ENCODE measurements around the gene LUZP2.

The LUZP2 gene

DNA sequence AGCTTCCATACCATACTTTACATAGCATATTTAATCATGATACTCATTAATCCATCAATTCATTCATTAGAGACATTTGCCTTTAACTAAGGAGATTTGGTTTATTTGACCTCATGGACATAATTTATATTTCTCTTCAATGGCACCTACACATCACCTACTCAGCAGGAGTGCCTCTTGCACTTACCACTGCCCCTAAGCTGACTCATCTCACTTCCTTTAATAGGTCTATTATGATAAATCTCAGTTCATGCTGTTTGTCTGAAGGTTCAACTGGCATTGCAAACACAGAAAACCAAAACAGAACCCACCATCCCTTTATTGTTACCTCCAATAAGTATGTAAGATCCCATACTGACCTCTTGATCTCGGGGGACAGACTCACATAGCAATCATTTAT is 186.7 kb downstream of the LUZP2 start:
- TF ChIP-seq GATA2 (IDR thresholded peaks at IDR 0.05; ENCODE audit: low read depth, low read length), result no peak
- TF ChIP-seq GATA3 (IDR thresholded peaks at IDR 0.05; ENCODE audit: low read depth, low read length), result no peak

DNA sequence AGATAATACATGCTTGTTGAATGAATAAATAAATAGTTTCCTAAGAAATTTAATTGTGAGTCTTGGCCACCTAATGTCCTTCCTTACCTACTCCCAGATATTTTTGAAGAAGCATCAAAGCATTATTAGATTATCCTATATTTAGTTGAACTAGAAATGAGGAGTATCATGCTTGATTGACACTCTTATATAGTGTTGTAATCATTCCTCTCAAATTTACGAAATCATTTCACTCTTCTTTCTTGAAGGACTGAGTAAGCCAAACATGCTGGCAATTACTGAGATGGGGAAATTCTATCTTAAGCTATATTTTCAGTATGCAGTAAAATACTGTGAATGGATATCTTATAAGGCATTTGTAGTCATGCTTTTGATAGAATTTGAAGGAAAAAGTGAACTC is 189.0 kb downstream of the LUZP2 start:
- TF ChIP-seq GATA2 (IDR thresholded peaks at IDR 0.05; ENCODE audit: low read depth, low read length), result no peak
- TF ChIP-seq GATA3 (IDR thresholded peaks at IDR 0.05; ENCODE audit: low read depth, low read length), result no peak

DNA sequence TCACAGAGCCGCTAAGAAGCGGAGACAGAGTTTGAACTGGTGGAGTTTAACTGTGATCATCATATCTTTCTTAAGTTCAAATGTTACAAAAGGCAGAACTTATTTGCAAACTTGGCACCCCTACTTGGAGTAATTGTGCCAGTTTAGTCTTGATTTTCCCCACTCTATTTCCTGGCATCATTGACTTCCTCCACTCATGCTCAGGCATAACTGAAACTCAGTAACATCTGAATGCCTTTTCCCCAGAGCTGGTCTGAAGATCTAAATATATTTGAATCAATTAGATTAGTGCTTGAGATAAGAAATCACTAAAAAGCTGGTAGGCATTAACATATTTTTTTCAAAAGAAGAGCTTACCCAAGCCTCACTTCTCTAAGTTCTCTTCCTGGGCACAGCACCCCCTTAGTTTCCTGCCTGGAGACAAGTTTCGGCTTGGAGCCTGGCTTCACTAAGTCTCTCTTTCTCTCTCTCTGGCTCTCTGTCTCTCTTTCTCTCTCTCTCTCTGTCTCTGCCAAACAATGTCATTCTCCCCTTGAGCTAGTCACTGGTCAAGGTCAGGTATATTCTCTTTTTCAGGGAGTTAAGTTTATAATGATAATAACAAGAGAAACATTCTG is 190.8 kb downstream of the LUZP2 start:
- no peak for TF ChIP-seq GATA3 (IDR thresholded peaks at IDR 0.05; ENCODE audit: low read depth, low read length)
- no peak for TF ChIP-seq GATA2 (IDR thresholded peaks at IDR 0.05; ENCODE audit: low read depth, low read length)

DNA sequence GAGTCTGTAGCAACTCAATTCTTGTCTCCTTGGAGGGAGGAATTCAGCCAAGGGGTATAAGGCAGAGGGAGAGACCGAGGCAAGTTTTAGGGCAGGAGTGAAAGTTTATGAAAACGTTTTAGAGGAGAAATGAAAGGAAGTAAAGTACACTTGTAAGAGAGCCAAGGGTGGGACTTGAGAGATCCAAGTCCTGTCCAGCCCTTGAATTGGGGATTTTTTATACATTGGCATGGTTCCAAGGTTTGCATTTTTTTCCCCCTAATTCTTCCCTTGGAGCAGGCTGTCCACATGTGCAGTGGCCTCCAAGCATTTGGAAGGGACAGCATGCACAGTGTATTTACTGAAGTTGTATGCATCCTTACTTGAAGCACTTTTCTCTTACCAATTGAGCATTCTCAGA is 192.1 kb downstream of the LUZP2 start:
- TF ChIP-seq GATA2 (IDR thresholded peaks at IDR 0.05; ENCODE audit: low read depth, low read length) (no peak), GATA3 (IDR thresholded peaks at IDR 0.05; ENCODE audit: low read depth, low read length) (no peak)

DNA sequence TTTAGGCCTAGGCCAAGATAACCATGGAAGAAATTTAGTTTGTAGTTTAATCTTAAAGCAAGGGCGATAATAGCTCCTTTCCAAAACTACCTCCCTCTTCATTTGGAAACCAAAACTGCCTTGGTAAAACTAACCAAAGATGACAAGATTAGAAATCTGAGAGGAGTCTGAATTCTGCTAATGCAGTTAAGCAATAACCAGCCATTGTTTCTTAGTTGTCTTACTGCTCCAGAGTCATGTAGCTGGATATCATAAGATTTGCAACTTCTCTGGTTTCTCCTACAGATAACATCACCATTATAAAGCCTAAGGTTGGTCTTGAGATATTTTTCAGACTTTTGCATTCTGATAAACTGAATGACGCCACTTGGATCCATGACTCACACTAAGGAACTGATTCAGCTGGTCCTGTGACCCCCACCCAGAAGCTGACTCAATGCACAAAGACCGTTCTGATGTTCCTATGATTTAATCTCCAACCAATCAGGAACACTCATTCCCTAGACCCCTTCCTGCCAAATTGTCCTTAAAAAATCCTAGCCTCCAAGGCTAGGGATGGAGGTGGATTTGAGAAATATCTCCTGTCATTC is 200.8 kb downstream of the LUZP2 start:
- TF ChIP-seq GATA3 (IDR thresholded peaks at IDR 0.05; ENCODE audit: low read depth, low read length) (no peak), GATA2 (IDR thresholded peaks at IDR 0.05; ENCODE audit: low read depth, low read length) (no peak)

DNA sequence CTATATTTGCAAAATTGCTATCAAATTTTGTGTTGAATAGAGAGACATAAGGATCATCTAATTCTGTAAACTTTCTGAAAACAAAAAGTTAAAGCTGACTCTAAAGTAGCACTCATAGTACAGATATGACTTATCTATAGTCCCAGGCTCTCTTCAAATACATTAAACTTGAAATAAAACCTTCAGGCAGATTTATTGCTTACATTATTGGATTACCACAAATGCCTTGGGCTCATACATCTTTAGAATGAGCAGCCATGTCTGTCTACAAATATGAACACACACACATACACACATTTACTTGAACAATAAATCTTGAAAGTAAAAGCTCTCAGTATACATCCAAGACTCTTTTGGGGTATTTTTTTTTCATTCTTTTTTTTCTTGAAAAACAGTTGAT is 207.9 kb downstream of the LUZP2 start:
- TF ChIP-seq GATA3 (IDR thresholded peaks at IDR 0.05; ENCODE audit: low read depth, low read length), result no peak
- no peak for TF ChIP-seq GATA2 (IDR thresholded peaks at IDR 0.05; ENCODE audit: low read depth, low read length)

DNA sequence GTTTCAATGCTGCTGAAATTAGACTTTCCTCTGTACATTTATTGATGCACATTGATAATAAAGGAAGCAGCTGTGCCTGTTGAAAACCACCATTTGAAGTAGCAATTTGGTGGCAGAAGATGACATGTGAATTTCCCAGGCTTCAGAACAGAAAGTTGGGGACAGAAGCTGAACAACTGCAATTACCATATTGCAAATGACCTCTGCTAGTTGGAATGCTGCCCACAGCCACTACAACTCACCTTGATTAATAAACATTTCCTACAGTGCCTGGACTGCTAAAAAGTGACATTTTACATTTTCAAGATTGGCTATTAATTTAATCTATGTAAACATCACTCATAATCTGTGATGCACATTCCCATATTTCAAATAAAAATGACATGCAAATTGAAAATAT is 208.6 kb downstream of the LUZP2 start:
- TF ChIP-seq GATA2 (IDR thresholded peaks at IDR 0.05; ENCODE audit: low read depth, low read length), result no peak
- no peak for TF ChIP-seq GATA3 (IDR thresholded peaks at IDR 0.05; ENCODE audit: low read depth, low read length)

DNA sequence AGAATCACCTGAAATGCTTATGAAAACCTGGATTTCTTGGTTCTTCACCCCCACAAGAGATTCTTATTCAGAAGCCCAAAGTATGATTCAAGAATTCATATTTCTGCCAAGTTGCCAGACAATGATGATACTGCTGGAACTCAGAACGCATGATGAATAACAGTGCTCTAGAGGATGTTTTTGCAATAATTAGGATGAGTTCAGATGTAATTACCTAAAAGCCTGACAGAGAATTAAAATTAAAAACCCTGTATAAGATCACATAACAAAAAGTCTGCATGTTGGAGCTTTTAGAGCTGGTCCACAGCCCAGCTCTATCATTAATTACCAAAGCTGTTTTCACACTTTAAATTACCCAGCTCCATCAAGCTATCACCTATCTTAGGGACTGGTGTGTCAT is 211.8 kb downstream of the LUZP2 start:
- no peak for TF ChIP-seq GATA3 (IDR thresholded peaks at IDR 0.05; ENCODE audit: low read depth, low read length)
- no peak for TF ChIP-seq GATA2 (IDR thresholded peaks at IDR 0.05; ENCODE audit: low read depth, low read length)

DNA sequence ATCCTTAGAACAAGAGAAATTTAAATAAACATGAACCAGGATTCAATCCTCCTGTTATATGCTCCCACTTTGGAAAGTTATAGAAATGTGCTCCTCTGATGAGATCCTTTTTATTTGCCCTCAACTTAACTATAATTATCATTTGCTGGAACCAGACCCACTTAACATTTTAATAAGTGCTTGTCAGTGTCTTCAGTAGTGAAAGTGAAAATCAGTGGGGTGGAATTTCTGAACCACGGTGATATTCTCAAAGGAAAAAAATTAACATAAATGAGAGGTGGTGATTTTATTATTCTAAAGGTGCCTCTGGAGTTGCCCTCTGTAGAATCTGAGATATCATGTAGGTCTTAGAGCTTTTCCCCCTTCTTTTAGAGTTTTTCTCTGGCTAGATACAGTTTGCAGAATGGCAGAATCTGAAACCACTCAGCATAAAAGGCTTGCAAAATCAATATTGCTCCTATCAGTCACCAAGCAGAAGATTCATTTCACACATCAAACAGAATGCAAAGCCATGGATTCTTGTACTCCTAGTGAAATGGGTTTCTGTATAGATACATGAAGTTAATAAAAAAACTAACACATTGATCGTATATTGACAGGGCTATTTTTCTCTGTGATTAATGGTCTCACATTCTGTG is 213.2 kb downstream of the LUZP2 start:
- TF ChIP-seq GATA2 (IDR thresholded peaks at IDR 0.05; ENCODE audit: low read depth, low read length) (no peak), GATA3 (IDR thresholded peaks at IDR 0.05; ENCODE audit: low read depth, low read length) (no peak)

DNA sequence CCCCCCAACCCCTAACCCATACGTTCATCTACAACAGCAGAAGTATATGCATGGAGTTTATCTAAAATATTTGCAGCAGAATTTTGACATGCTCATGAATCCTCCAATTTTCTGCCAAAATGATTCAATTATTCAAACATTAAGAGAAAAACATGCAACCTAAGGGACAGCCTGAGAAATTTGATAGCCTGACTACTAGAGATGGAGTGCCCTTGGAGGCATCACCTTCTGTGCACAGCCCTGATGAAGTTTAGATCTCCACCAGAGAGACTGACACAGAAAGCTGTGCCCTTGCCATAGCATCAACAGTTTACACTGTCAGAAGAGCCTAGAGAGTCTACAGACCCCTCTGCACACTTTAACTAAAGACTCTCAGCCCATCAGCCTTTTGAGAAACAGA is 217.7 kb downstream of the LUZP2 start:
- TF ChIP-seq GATA3 (IDR thresholded peaks at IDR 0.05; ENCODE audit: low read depth, low read length) (no peak), GATA2 (IDR thresholded peaks at IDR 0.05; ENCODE audit: low read depth, low read length) (no peak)

DNA sequence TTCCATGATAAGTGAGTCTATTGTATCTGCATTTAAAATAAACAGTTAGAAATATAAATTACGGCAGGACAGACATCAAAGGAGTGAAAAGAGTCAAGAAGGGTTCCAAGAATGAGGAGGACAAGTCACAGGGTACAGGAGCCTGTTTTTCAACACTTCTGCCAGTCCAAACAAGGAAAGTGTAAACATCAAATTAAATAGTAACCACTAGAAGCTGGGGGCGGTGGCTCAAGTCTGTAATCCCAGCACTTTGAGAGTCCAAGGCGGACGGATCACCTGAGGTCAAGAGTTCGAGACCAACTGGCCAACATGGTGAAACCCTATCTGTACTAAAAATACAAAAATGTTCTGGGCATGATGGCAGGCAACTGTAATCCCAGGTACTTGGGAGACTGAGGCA is 219.6 kb downstream of the LUZP2 start:
- no peak for TF ChIP-seq GATA2 (IDR thresholded peaks at IDR 0.05; ENCODE audit: low read depth, low read length)
- TF ChIP-seq GATA3 (IDR thresholded peaks at IDR 0.05; ENCODE audit: low read depth, low read length), result no peak

DNA sequence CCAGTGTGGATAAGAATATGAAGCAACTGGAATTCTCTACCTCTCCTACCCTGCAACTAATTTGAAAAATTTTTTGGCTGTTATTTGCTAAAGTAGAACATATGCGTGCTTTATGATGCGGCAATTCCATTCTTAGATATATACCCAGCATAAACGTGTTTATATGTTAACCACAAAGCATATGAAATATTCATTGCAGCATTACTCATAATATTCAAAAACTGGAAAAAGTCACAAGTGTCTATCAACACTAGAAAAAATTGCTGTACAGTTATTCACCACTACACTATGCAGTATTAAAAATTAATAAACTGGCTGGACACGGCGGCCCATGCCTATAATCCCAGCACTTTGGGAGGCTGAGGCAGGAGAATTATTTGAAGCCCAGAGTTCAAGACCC is 226.4 kb downstream of the LUZP2 start:
- no peak for TF ChIP-seq GATA2 (IDR thresholded peaks at IDR 0.05; ENCODE audit: low read depth, low read length)
- no peak for TF ChIP-seq GATA3 (IDR thresholded peaks at IDR 0.05; ENCODE audit: low read depth, low read length)

DNA sequence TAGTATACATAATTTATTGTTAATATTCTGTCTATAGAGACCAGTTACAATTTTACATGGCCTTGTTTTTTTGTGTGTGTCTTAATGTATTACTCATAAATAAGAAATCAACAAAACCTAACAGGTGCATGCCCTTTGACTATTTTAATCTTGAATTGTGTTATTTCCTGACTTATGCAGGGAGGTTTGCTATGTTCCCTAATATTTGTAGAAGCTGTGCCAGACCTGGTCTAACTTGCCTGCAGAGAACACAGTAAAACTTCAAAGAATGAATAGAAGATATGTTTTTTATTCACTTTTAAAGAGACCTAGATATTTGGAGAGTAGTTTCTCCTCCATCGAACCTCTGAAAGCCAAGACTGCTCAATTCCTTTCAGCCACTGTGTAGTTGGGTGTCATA is 234.7 kb downstream of the LUZP2 start:
- TF ChIP-seq GATA3 (IDR thresholded peaks at IDR 0.05; ENCODE audit: low read depth, low read length) (no peak), GATA2 (IDR thresholded peaks at IDR 0.05; ENCODE audit: low read depth, low read length) (no peak)

DNA sequence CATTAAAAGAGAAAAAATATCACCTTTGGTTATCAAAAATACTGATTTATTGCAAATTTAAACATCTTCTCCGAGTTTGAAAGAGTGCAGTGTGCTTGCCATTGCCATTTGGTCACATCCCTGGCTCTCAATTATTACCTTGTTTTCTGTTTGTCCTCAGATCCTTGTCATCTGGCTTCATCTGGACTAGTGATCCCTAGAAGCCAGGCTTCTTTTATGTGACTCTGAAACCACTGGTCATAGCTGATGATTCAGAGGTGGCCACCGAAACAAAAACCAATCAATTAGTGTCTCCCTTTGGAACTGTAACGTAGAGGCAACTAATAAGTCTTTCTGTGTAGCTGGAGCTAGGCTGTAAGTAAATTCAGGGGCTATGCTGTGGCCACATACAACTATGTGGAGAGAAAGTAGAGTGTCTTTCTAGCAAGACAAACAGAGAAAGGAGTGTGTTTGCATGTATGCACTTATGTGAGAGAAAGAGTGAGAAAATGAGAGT is 237.9 kb downstream of the LUZP2 start:
- TF ChIP-seq GATA3 (IDR thresholded peaks at IDR 0.05; ENCODE audit: low read depth, low read length) (no peak), GATA2 (IDR thresholded peaks at IDR 0.05; ENCODE audit: low read depth, low read length) (no peak)

DNA sequence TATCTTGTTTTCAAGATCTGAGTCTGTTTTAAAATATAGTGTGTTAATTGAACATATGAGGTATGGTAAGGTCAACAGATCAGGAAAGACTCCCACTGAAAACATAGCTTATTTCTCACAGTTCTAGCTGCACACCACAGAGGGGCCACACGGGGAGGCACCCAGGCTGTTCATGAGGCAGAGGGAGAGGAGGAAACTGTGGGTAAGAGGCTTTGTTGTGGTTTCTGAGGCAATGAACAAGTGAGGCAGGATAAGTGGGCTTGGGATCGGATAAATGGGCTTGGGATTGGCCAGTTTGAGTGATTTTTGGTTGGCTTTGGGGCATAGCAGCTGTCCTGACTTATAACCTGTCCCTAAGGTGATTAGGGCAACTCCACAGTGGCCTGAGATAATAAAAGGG is 242.1 kb downstream of the LUZP2 start:
- TF ChIP-seq GATA2 (IDR thresholded peaks at IDR 0.05; ENCODE audit: low read depth, low read length) (no peak), GATA3 (IDR thresholded peaks at IDR 0.05; ENCODE audit: low read depth, low read length) (no peak)
